Measurements from ENCODE around the gene TICRR.

- no peak for TF ChIP-seq CTCF (IDR thresholded peaks at IDR 0.05; ENCODE audit: low read length)
- no peak for TF ChIP-seq EZH2 (optimal IDR thresholded peaks at IDR 0.05; ENCODE audit: low read depth, low read length)
- no peak for TF ChIP-seq EZH2phosphoT487 (IDR thresholded peaks at IDR 0.05; ENCODE audit: low read length)
These were observed 90.3 kb downstream of the TICRR start for GRCh38 chr15:89665449-89666181.
